Stimulated activated CD8-positive, alpha-beta memory T cell treated with anti-CD3 and anti-CD28 coated beads, Interleukin-15, amount 100 ng/mL, for 24 hours (primary cell): Measurements from ENCODE around the gene MRPL43.
"Not testable (repeated sequence)": the region's sequence is repeated elsewhere in the genome, so short reads cannot be mapped to it uniquely, and the experiment has no call there.

Experiments used
- DNase-seq: peaks from one replicate; pipeline ENCODE4 v3.0.0-alpha.2; 2020; ENCODE audit warnings: low read depth

The MRPL43 gene

GRCh38 chr10:100982916-100983830, 4.1 kb downstream of the MRPL43 start:
- no peak for DNase-seq

DNA sequence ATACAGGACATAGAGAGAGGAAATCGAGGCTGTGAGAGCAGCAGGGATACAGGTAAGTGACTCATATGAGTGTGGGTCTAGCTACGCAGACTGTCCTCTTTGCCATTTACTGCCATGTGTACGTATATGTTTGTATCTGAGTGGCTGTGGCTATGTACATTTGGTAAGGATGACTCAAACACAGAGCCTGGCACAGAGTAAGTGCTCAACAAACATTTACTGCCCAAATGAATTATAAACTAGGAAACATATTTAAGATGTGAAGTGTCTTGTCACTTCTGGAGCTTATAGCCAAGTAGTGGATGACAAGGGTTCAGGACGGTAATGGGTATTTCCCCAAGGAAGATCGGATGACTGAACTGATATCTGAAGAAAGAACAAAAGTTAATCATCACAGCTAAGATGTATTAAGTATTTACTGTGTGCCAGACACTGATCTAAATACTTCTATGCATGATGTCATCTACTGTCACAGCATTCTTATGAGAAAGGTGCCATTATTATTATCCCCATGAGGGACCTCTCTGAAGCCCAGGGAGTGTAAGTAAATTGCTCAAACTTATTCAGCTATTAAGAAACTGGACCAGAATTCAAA, 6.0 kb downstream of the MRPL43 start:
- DNase-seq: no peak

GRCh38 chr10:100980711-100981110, 6.6 kb downstream of the MRPL43 start:
- no peak for DNase-seq

GRCh38 chr10:100980311-100980710, 7.0 kb downstream of the MRPL43 start:
- no peak for DNase-seq

GRCh38 chr10:100979791-100980272, 7.5 kb downstream of the MRPL43 start:
- DNase-seq: no peak

- DNase-seq: no peak
These were observed 8.4 kb downstream of the MRPL43 start for GRCh38 chr10:100978901-100979195.

GRCh38 chr10:100978121-100978900, 9.0 kb downstream of the MRPL43 start:
- no peak for DNase-seq

DNA sequence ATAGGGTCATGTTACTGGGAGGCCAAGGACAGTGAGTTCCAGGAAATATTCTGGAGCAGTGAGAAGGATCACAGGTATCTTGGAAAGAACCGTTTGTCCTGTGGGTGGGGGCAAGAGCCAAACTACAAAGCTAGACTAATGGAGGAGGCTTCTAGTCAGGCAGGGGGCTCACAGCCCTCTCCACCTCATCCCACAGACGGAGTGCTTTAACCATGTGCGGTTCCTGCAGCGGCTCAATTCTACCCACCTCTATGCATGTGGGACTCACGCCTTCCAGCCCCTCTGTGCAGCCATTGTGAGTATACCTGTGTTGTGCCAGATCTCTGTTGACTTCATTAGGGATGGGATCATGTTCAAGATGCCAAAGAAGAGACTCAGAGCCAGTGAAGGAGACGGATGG, 9.9 kb downstream of the MRPL43 start:
- DNase-seq: no peak

GRCh38 chr10:100976906-100977305, 10.4 kb downstream of the MRPL43 start:
- no peak for DNase-seq

DNA sequence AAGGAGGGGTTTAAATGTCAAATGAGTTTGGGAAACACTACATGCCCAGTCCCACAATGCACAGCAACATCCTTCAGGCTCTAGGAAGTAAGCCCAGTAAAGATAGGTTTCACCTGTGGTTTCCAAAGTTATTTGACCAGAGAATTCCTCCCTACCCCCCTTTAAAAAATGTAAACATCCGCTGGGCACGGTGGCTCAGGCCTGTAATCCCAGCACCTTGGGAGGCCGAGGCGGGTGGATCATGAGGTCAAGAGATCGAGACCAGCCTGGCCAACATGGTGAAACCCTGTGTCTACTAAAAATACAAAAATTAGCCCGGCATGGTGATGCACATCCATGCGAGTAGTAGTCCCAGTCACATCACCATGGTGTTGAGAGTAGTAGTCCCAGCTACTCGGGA, 11.9 kb downstream of the MRPL43 start:
- not testable (repeated sequence) for DNase-seq

- no peak for DNase-seq
These were observed 14.3 kb downstream of the MRPL43 start for GRCh38 chr10:100972904-100973535.

- DNase-seq: no peak
These were observed 15.0 kb downstream of the MRPL43 start for GRCh38 chr10:100972115-100972903.

DNA sequence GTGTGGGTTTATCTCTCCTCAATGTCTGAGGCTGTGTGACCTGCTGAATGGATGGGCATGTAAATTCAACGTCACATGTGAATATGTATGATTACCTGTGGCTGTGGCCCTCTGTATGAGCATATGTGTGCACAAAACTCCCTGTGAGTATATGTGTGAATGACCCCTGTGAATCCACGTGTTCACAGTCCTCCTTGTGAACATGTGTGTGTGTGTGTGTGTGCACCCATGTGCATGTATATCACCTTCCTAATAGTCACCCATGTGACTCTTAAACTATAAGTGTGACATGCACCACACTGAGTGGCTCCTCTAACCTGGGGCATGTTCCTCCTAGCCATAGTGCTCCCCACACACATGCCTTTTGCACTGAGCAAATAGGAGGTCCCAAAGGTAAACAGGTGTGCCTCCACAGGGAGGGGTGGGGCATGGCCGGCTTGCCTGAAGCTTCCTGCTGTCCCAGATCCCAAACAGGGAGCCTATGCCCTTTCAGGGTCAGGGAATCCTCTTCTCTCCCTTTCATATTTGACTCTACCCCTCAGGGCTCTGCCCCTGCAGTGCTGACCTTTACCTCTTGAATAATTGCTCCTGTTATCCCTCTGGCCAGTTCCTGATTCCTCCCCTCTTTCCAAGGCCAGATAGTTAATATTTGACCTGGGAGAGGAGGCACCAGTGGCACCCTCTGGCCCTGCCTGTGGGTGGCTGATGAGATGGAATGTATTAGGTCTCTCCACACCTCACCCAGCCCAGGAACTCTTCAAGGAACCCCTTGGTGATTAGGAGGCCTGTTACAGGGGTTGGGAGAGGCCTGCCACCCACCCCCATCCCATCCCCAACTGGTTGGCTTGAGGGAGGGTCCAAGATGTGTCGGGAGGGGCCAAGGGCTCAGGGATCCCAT, 16.1 kb downstream of the MRPL43 start:
- DNase-seq: no peak

DNA sequence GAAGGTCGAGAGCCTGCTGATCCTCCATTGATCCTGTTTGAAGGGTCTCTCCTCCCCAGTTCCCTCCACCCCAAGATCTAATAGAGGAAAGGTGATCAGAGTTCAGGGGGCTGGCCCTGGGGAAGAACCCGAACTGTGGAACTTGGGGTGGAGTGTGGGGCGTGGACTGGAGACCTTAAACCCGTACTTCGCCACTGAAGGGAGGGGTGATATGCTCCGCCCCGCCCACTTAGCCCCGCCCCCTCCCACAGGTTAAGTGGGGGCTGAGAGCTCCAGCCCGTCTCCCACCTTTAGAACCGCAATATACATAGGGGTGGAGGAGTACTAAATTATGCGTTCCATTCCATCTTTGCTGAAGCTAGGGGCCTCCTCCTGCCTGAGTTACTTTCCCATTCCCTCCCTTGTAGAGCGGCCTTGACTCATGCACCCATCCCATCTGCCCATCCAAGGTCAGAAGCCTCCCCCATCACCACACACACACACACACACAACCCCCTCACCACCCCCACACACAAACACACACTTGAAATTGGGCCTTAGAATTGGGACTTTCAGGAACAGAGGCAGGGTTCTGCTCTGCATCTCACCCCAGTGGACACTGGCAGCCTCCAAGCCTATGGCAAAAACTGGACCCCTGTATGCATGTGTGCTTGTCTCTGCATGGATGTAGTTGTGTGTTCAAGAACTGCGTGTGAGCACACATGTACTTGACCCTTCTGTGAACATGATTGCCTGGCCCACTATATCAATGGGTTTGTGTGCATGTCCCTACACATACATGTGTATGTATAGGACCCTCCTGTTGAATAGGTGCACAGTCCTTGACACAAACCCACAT, 17.0 kb downstream of the MRPL43 start:
- DNase-seq: no peak

DNA sequence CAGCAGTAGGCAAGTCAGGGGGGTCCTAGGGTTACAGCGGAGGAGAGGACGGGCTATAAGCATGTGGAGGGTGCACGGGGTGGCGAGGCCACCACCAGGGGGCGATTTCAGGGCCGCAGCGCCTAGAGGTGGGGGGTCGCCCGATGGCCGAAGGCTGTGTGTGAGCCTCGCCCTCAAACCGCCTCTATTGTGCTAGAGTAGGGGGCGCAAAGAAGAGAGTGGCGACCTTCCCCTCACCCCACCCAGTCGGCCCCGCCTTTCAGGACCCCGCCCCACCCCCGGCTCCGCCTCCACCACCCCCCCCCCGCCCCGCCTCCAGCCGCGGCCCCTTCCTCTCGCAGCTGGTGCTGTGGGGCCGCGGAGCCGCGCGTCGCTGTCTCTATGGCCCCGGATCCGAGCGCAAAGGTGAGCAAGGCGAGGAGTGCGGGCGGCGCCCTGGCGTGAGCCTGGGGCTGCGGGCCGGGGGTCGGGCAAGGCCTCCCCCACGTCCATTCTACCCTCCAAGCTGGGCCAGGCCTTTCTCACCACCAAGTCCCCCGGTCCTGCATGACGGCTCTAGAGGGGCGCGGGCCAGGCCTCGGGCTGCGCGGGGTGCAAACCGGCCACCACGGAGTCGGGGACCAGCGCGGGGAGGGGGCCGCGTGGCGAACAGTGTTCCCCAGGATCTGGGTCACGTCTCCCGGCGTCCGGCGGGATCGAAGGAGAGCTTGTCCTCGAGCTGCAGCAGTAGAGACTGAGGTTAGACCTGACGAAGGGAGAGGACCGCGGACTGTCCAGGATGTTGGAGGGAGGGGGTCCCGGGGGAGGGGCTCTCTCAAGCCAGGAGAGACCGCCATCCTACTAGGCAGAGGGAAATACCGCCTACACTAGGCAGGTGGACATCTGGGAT, 17.9 kb downstream of the MRPL43 start, which contains the start of gene SEMA4G:
SEMA4G (plus strand) TSS at position 318 of the 889 bp plus-strand sequence. CDS start 3,409 bp downstream, outside the sequence.
- no peak for DNase-seq

- no peak for DNase-seq
These were observed 18.5 kb downstream of the MRPL43 start for GRCh38 chr10:100968863-100969186.

DNA sequence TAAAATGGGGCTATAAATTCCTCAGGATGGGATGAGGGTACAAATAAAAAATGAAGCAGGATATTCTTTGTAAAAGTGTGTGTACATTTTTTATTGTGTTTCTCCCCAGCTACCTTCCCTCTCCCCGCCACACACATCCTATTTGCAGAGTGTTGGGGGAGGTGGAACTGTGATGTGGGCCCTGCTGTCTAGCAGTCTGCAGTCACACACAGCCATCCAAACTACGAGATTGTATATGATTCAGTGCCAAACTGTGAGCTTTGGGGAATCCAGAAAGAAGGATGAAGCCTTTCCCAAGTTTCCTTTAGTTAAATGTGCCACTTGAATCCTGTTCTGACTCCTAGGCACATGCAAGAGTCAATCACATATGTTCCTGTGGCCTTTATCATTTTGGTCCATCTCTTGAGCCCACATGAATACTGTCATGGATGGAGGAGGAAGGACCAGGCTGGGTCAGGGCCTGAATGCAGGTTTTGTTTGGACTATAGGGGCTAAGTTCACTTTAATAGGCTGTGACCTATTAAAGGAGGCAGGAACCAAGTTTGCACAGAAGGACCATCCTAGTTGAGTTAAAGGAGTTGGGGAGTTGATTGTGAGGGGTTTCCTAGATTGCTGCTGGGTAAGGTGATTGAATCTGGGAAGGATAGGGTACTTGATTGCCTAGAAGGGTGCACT, 19.1 kb downstream of the MRPL43 start:
- DNase-seq: no peak

GRCh38 chr10:100967332-100967731, 20.0 kb downstream of the MRPL43 start:
- DNase-seq: no peak
